HepG2 (cell line): Measurements from ENCODE around the gene TBC1D16. TPM values are rescaled to one million over a fixed set of nuclear protein-coding genes. Genes with fewer than 3 reads are reported as not detected.

Experiments used
- ATAC-seq: fragments of 200-7000 bp; cut with Tn5 transposase; 3 replicates; pipeline ENCODE4 v1.9.1; 2020; ENCODE audit warnings: mild to moderate bottlenecking, moderate library complexity
- BruUV-seq: library from RNA; stranded (reverse); fragments of 400-500 nt; replicated peaks from 2 replicates; lab custom pipeline; 2021; lab: Mats Ljungman, UMichigan
- CTCF ChIA-PET: fragments of 300-600 bp; formaldehyde crosslinking; extraction: SDS; loops from one replicate; lab custom pipeline; 2021; ENCODE audit warnings: low total read pairs, inconsistent platforms, low intra/inter-chr PET ratio; lab: Yijun Ruan, JAX
- POLR2A ChIA-PET: fragments of 350-600 bp; sonication (Branson Sonifier 250); formaldehyde crosslinking; loops from one replicate; lab custom pipeline; 2020; ENCODE audit warnings: antibody characterized with exemption, inconsistent platforms; lab: Yijun Ruan, JAX
- DNase-seq: peaks from one replicate; pipeline ENCODE4 v3.0.0-alpha.2; 2015; ENCODE audit warnings: low spot score
- FAIRE-seq: peaks from 3 replicates; lab custom pipeline; 2011; peaks lifted over from hg19 to GRCh38; lab: Jason Lieb, UNC
- H2AFZ ChIP-seq: one replicate; pipeline ENCODE4 v1.6.1; 2011; ENCODE audit warnings: low read length, inconsistent platforms
- H3K27ac ChIP-seq: fragments of 300-600 bp; 3 replicates; pipeline ENCODE4 v1.8.0; 2011; ENCODE audit warnings: mixed run types, mild to moderate bottlenecking, mixed read lengths, low read length, inconsistent platforms; ENCODE audit not compliant: insufficient read depth; ENCODE audit errors: extremely low read length
- H3K27me3 ChIP-seq, 2 experiments: fragments of 200-600 bp in 1 of 2; 2 replicates in 1 of 2; 3 replicates in 1 of 2; pipeline versions ENCODE4 v1.6.0 to v1.8.0; 2011; ENCODE audit warnings: low read length in 2 of 2, mild to moderate bottlenecking in 2 of 2, moderate library complexity in 2 of 2, inconsistent platforms in 1 of 2; ENCODE audit not compliant: insufficient read depth in 2 of 2, control insufficient read depth in 1 of 2
- H3K36me3 ChIP-seq, 2 experiments: fragments of 200-600 bp in 1 of 2; replicated peaks in 1 of 2; 2 replicates in 1 of 2; 3 replicates in 1 of 2; pipeline versions ENCODE4 v1.5.1 to v1.8.0; 2011; ENCODE audit warnings: low read length in 2 of 2, inconsistent platforms in 1 of 2; ENCODE audit not compliant: insufficient read depth in 2 of 2, control insufficient read depth in 1 of 2
- H3K4me1 ChIP-seq: 2 replicates; pipeline ENCODE4 v1.5.1; 2012; ENCODE audit warnings: low read length, inconsistent platforms; ENCODE audit not compliant: insufficient read depth
- H3K4me2 ChIP-seq: 2 replicates; pipeline ENCODE4 v1.6.0; 2011; ENCODE audit warnings: low read depth, low read length, inconsistent platforms
- H3K4me3 ChIP-seq, 3 experiments: fragments of 200-600 bp in 1 of 3; sonication (generic), shearing (Covaris generic) in 1 of 3; replicated peaks in 1 of 3; 2 replicates each; pipeline ENCODE4 v1.5.1; 2011 to 2016; ENCODE audit warnings: low read length in 3 of 3, inconsistent platforms in 2 of 3, low read depth in 2 of 3, mild to moderate bottlenecking in 2 of 3, control low read depth in 1 of 3, mixed read lengths in 1 of 3; ENCODE audit not compliant: insufficient read depth in 1 of 3
- H3K79me2 ChIP-seq: one replicate; pipeline ENCODE4 v1.6.1; 2011; ENCODE audit warnings: low read length, inconsistent platforms; ENCODE audit not compliant: insufficient read depth
- H3K9ac ChIP-seq: 2 replicates; pipeline ENCODE4 v1.6.0; 2011; ENCODE audit warnings: mild to moderate bottlenecking, low read depth, low read length, inconsistent platforms; ENCODE audit not compliant: insufficient read depth
- H3K9me3 ChIP-seq: 2 replicates; pipeline ENCODE4 v1.5.1; 2012; ENCODE audit warnings: mild to moderate bottlenecking, low read length
- H4K20me1 ChIP-seq: 2 replicates; pipeline ENCODE4 v1.6.0; 2011; ENCODE audit warnings: inconsistent platforms, mild to moderate bottlenecking, low read length, moderate library complexity; ENCODE audit not compliant: insufficient read depth
- CBX1 ChIP-seq: IDR thresholded peaks from one replicate; pipeline ENCODE4 v1.6.1; 2016; ENCODE audit warnings: antibody characterized with exemption, low read depth
- HNRNPH1 ChIP-seq: fragments of 200-400 bp; formaldehyde crosslinking; optimal IDR thresholded peaks from 2 replicates; pipeline ENCODE3; 2017; ENCODE audit warnings: mild to moderate bottlenecking, low read depth, low read length
- KAT2B ChIP-seq: fragments of 150-350 bp; IDR thresholded peaks from 2 replicates; pipeline ENCODE4 v1.6.1; 2014; ENCODE audit warnings: low read depth, low read length, borderline replicate concordance
- KLF13 ChIP-seq: sonication (generic); formaldehyde crosslinking; IDR thresholded peaks from 2 replicates; pipeline ENCODE4 v1.4.0; 2020; ENCODE audit warnings: mild to moderate bottlenecking, missing genetic modification reagents
- NCOA2 ChIP-seq: sonication (generic); formaldehyde crosslinking; IDR thresholded peaks from 2 replicates; pipeline ENCODE4 v1.8.0; 2022; ENCODE audit warnings: inconsistent platforms
- NR3C1 ChIP-seq: sonication (generic); formaldehyde crosslinking; IDR thresholded peaks from 2 replicates; pipeline ENCODE4 v1.4.0; 2020; ENCODE audit warnings: missing genetic modification reagents
- PLSCR1 ChIP-seq: sonication (generic); formaldehyde crosslinking; IDR thresholded peaks from 2 replicates; pipeline ENCODE4 v1.5.0; 2020; ENCODE audit warnings: missing genetic modification reagents, mild to moderate bottlenecking, borderline replicate concordance
- SMAD3 ChIP-seq: sonication (generic); formaldehyde crosslinking; IDR thresholded peaks from 2 replicates; pipeline ENCODE4 v1.4.0; 2020; ENCODE audit warnings: missing genetic modification reagents
- TEF ChIP-seq: sonication (generic); formaldehyde crosslinking; IDR thresholded peaks from 2 replicates; pipeline ENCODE4 v1.5.0; 2020; ENCODE audit warnings: missing genetic modification reagents
- TFDP1 ChIP-seq: IDR thresholded peaks from 2 replicates; pipeline ENCODE4 v1.6.1; 2016; ENCODE audit warnings: missing compliant biosample characterization, missing genetic modification reagents, borderline replicate concordance
- ZFX ChIP-seq: sonication (generic); formaldehyde crosslinking; IDR thresholded peaks from 2 replicates; pipeline ENCODE4 v1.4.0; 2020; ENCODE audit warnings: mild to moderate bottlenecking, low read depth, missing genetic modification reagents, moderate library complexity
- ZNF224 ChIP-seq: sonication (generic); formaldehyde crosslinking; IDR thresholded peaks from 2 replicates; pipeline ENCODE4 v1.5.0; 2020; ENCODE audit warnings: mild to moderate bottlenecking, missing genetic modification reagents
- ZNF225 ChIP-seq: sonication (generic); formaldehyde crosslinking; IDR thresholded peaks from 2 replicates; pipeline ENCODE4 v1.4.0; 2020; ENCODE audit warnings: mild to moderate bottlenecking, missing genetic modification reagents
- ZNF326 ChIP-seq: sonication (generic); formaldehyde crosslinking; IDR thresholded peaks from 2 replicates; pipeline ENCODE4 v1.4.0; 2020; ENCODE audit warnings: missing genetic modification reagents, borderline replicate concordance
- ZNF354B ChIP-seq: sonication (generic); formaldehyde crosslinking; IDR thresholded peaks from 2 replicates; pipeline ENCODE4 v1.8.0; 2022; ENCODE audit warnings: mild to moderate bottlenecking, missing genetic modification reagents
- ZNF496 ChIP-seq: sonication (generic); formaldehyde crosslinking; IDR thresholded peaks from 2 replicates; pipeline ENCODE4 v1.8.1; 2023; ENCODE audit warnings: mild to moderate bottlenecking, moderate library complexity, missing genetic modification reagents; ENCODE audit not compliant: insufficient replicate concordance
- ZNF572 ChIP-seq: sonication (generic); formaldehyde crosslinking; IDR thresholded peaks from 2 replicates; pipeline ENCODE4 v1.5.1; 2020; ENCODE audit warnings: mild to moderate bottlenecking, missing genetic modification reagents
- ZNF747 ChIP-seq: sonication (generic); formaldehyde crosslinking; IDR thresholded peaks from 2 replicates; pipeline ENCODE4 v1.8.1; 2023; ENCODE audit warnings: missing genetic modification reagents, mild to moderate bottlenecking, borderline replicate concordance
- ZNF790 ChIP-seq: sonication (generic); formaldehyde crosslinking; IDR thresholded peaks from 2 replicates; pipeline ENCODE4 v1.8.0; 2022; ENCODE audit warnings: missing genetic modification reagents, mild to moderate bottlenecking, borderline replicate concordance
- WGBS: methylation state at CpG from one replicate; pipeline ENCODE4 v1.1.6; 2017; ENCODE audit warnings: low lambda C conversion rate; 5-methylcytosine and 5-hydroxymethylcytosine counted together
- in situ Hi-C: cut with HindIII; loops from 2 replicates; pipeline ENCODE4 v1.10.0; 2017; ENCODE audit warnings: low pct_unique_long_range_greater_than_20kb; ENCODE audit not compliant: extremely low pct_ligation_motif_present
- intact Hi-C: fragments of 100-400 bp; cut with micrococcal nuclease; formaldehyde crosslinking; loops from one replicate; pipeline ENCODE4 v1.10.0; 2022; ENCODE audit not compliant: unreplicated experiment
- polyA plus RNA-seq, 8 experiments: library from polyadenylated mRNA; depleted of rRNA in 3 of 8; stranded (reverse) in 7 of 8; unstranded in 1 of 8; fragments of >200 nt; fragmentation: Illumina TruSeq in 4 of 8; extraction: Trizol in 4 of 8; gene quantifications; 2 replicates each; pipeline versions ENCODE4 v1.2.1 to v1.2.3, GENCODE V29; 2011 to 2016; ENCODE audit warnings: low read depth in 4 of 8, missing spikeins in 1 of 8, mixed read lengths in 1 of 8; ENCODE audit not compliant: insufficient read depth in 1 of 8
- total RNA-seq, 5 experiments: library from RNA; depleted of rRNA; stranded (reverse); fragments of >200 nt; fragmentation: Illumina TruSeq; extraction: Trizol; gene quantifications; 2 replicates each; pipeline ENCODE4 v1.2.3, GENCODE V29; 2016; ENCODE audit warnings: low read depth in 1 of 5

Gene TBC1D16
- total and polyA plus RNA-seq, 2 of the 13 experiments (the other 11 are each of a cell fraction or from before 2014, with no cell fraction given) = 14.9 to 24.9 TPM

GRCh38 chr17:80070375-80071115 is 34.9 kb upstream of the TBC1D16 start (continued):
- TF ChIP-seq TFDP1 (CRISPR knock-in tag) (no peak), ZFX (CRISPR knock-in tag) (no peak), KLF13 (no peak), ZNF572 (0 out of 2 replicates have a peak, but pooled peaks have one; percentile 47), ZNF225 (0 out of 2 replicates have a peak, but pooled peaks have one; percentile 24)

- ATAC-seq (peak; percentile 75), DNase-seq (peak; percentile 95), FAIRE-seq (peak; percentile 77)
- H3K27me3 ChIP-seq = no peaks in the 10 kb centered on the region; a peak in 1 of 5 replicates
- BruUV-seq = TSS peak; percentile 58
- POLR2A ChIA-PET = interaction anchor here (0.7 to 1.7 kb wide), 5 partner anchors 12 to 192 kb away, joined by 3 to 7 read pairs (median 4); partner anchors contain the start of genes EIF4A3, GAA and RNF213
- peaks cover 67% of the 10 kb centered on the region for H3K4me1 ChIP-seq
- H3K4me3 ChIP-seq = peak overlapping the region in 2 of 3 experiments; percentile 23 to 41; a peak in 4 of 6 replicates
- CTCF ChIA-PET = interaction anchor here (1.4 kb wide), 1 partner anchor 14 kb away, joined by 4 read pairs; no protein-coding TSS in a partner anchor
- H3K4me2 ChIP-seq = peak overlapping the region; percentile 82
- H3K27ac ChIP-seq = no peak overlapping the region
- H4K20me1 ChIP-seq = no peaks in the 10 kb centered on the region
- in situ Hi-C loops = no loop called here
- peak overlapping the region; percentile 42; the same call in 1 of the 2 replicates for H3K9ac ChIP-seq
- no peaks in the 10 kb centered on the region for H3K9me3 ChIP-seq
- no peaks in the 10 kb centered on the region for H3K36me3 ChIP-seq
- no peaks in the 10 kb centered on the region for H3K79me2 ChIP-seq
- intact Hi-C loops = no loop called here
- no peak overlapping the region for H2AFZ ChIP-seq
- 22% methylated on average over 20 of the region's 23 CpGs for WGBS
- TF ChIP-seq ZNF496 (CRISPR knock-in tag) = no peak
- no peak for TF ChIP-seq CBX1
- TF ChIP-seq HNRNPH1 = no peak
- TF ChIP-seq ZNF747 (CRISPR knock-in tag) = no peak; the same call in 1 of the 2 replicates
- TF ChIP-seq SMAD3 (CRISPR knock-in tag) = peak; percentile 56; the same call in 1 of the 2 replicates
- no peak for TF ChIP-seq ZNF224 (CRISPR knock-in tag)
- no peak for TF ChIP-seq KAT2B
- TF ChIP-seq TEF (CRISPR knock-in tag) = no peak
- TF ChIP-seq ZNF326 (CRISPR knock-in tag) = no peak
- TF ChIP-seq NCOA2 (CRISPR knock-in tag) = peak; percentile 52; the same call in 1 of the 2 replicates
- no peak for TF ChIP-seq NR3C1
- no peak for TF ChIP-seq ZNF790
- TF ChIP-seq PLSCR1 (CRISPR knock-in tag) = no peak
- no peak for TF ChIP-seq ZNF354B (CRISPR knock-in tag)
Measured at GRCh38 chr17:80068301-80069222, 32.9 kb upstream of the TBC1D16 start.
